ENCODE data around the gene PTPRO.

DNA sequence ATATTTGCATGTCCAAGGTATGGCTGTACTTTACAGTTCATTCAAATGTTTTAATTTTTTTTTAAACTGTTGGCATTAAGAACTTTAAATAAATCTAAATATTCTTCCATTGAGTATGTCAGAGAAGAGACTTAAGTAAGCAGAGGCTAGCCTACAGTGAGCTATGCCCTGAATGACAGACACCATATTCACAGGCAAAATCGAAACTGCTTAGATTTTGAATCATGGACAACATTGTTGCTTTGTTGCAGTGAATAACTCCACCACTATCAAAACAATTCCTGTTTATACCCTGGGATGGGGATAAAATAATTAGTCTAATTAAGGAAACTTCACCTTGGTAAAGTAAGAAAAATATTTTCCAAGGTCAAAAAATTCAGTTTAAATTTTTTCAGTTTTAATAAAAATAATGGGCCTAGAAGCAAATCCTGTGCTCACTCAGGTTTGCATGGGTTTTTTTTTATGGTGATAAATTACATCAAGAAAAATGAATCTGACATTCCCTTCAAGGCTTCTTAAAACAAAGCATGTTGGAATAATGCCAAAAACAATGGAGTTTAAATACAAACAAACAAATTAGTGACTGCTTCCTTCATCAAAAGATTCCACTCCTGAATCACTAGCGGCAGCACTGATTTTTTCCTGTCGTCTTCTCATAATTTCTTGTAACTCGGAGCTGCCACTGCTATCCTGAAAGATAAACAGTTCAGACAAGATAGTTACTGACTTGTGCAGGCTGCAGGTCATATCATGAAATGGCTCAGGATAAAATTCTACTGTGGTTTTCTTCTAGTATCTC, 298.6 kb downstream of the PTPRO start:
- no peak for TF ChIP-seq CTCF (IDR thresholded peaks at IDR 0.05; ENCODE audit: low read depth, low read length)
- TF ChIP-seq POLR2A (IDR thresholded peaks at IDR 0.05; ENCODE audit: extremely low read depth, insufficient read length): no peak
- no peak for TF ChIP-seq MYC (IDR thresholded peaks at IDR 0.05; ENCODE audit: low read depth, low read length)
- TF ChIP-seq, protein P1, sequence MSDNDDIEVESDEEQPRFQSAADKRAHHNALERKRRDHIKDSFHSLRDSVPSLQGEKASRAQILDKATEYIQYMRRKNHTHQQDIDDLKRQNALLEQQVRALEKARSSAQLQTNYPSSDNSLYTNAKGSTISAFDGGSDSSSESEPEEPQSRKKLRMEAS (IDR thresholded peaks at IDR 0.05; ENCODE audit: low read depth, low read length): no peak

Data from NB4 (cell line).